ENCODE data around the gene ADAT1. TPM values are rescaled to one million over a fixed set of nuclear protein-coding genes. Genes with fewer than 3 reads are reported as not detected.

The ADAT1 gene
- total and polyA plus RNA-seq, 8 donors: 9.2 to 20.5 (median 14.0) TPM

DNA sequence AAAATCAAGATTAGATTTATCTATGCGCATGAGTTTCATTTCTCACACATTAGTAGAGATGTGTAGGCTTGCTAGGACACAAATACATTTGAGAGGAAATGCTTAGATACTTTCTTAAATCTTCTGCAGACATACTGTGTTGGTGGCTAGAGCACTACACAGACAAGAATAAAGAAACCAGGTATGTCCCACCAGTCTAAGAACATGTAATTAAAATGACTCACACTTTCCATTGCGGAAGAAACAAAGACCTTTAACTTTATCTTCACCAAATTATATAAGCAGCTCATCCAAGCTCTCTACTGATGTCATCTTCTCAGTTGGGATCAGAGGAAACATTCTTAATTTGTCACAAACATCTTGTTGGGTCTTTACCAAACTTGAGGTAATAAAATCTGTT lies 44.4 kb downstream of the ADAT1 start:
- DNase-seq: no peak
- FAIRE-seq: no peak
- intact Hi-C loops (cut with DNase I): no loop called here
- ATAC-seq: no peak
- no peak for TF ChIP-seq CTCF (IDR thresholded peaks at IDR 0.05)
- Histone ChIP-seq H3K4me1 (no peaks in the 10 kb centered on the region), H3K9me3 (no peaks in the 10 kb centered on the region), H3K4me3 (no peak overlapping the region), H3K36me3 (peaks cover 0 to 43% (median under 1%) of the 10 kb centered on the region in 3 donors), H3K27ac (no peak overlapping the region), H3K27me3 (no peaks in the 10 kb centered on the region)
- WGBS, 2 donors: 94 to 95% methylated on average over 2 of the region's 2 CpGs

- no peak for FAIRE-seq
- 94 to 96% methylated on average over 7 of the region's 7 CpGs for WGBS, 2 donors
- no peak for ATAC-seq
- Histone ChIP-seq H3K4me3 (no peak overlapping the region), H3K27me3 (no peaks in the 10 kb centered on the region), H3K9me3 (no peaks in the 10 kb centered on the region), H3K27ac (no peak overlapping the region), H3K36me3 (peaks cover 0 to 47% (median 5%) of the 10 kb centered on the region in 3 donors), H3K4me1 (no peaks in the 10 kb centered on the region)
- no peak for DNase-seq
- no peak for TF ChIP-seq CTCF (IDR thresholded peaks at IDR 0.05)
- intact Hi-C loops (cut with DNase I): no loop called here
Measured at GRCh38 chr16:75578212-75578611, 44.9 kb downstream of the ADAT1 start.

- intact Hi-C loops (cut with DNase I): no loop called here
- DNase-seq (no peak), FAIRE-seq (no peak), ATAC-seq (no peak)
- H3K27me3 ChIP-seq: no peaks in the 10 kb centered on the region
- peaks cover 0 to under 1% (median 0%) of the 10 kb centered on the region in 3 donors for H3K4me1 ChIP-seq
- H3K36me3 ChIP-seq: peaks cover 0 to 62% (median 10%) of the 10 kb centered on the region in 3 donors
- H3K9me3 ChIP-seq: no peaks in the 10 kb centered on the region
- WGBS, 2 donors: 54 to 57% methylated on average over 3 of the region's 3 CpGs
- no peak overlapping the region for H3K4me3 ChIP-seq
- no peak for TF ChIP-seq CTCF (IDR thresholded peaks at IDR 0.05)
- H3K27ac ChIP-seq: no peak overlapping the region
Measured at GRCh38 chr16:75576384-75576811, 46.7 kb downstream of the ADAT1 start.

DNA sequence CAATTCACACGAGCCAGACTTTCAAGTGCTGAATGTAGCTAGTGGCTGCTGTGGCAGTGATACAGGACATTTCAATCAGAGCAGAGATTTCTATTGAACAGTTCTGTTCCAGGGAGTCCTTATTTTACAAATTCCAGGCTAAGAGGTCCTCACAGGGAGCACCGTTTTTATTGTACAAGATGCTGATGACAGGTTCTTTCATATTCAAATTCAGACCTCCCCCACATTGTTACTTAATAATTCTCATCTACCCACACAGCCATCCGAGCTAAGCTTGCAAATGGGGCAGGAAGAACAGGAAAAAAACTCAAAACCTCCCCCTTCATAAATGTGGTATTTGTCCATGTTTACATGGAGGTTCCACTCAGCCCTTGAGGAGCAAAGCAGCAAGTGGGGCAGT lies 47.1 kb downstream of the ADAT1 start:
- no peak for DNase-seq
- Histone ChIP-seq H3K36me3 (peaks cover 0 to 66% (median 10%) of the 10 kb centered on the region in 3 donors), H3K4me3 (no peak overlapping the region), H3K27ac (no peak overlapping the region), H3K9me3 (no peaks in the 10 kb centered on the region), H3K4me1 (peaks cover 0 to 5% (median 0%) of the 10 kb centered on the region in 3 donors), H3K27me3 (no peaks in the 10 kb centered on the region)
- no peak for TF ChIP-seq CTCF (IDR thresholded peaks at IDR 0.05)
- no peak for FAIRE-seq
- 67 to 77% methylated on average over 3 of the region's 3 CpGs for WGBS, 2 donors
- intact Hi-C loops (cut with DNase I): no loop called here
- no peak for ATAC-seq

- H3K4me1 ChIP-seq: peaks cover 0 to 9% (median 0%) of the 10 kb centered on the region in 3 donors
- WGBS, 2 donors: 85 to 89% methylated on average over 5 of the region's 5 CpGs
- no peaks in the 10 kb centered on the region for H3K9me3 ChIP-seq
- no peak for DNase-seq
- H3K27me3 ChIP-seq: no peaks in the 10 kb centered on the region
- H3K27ac ChIP-seq: no peak overlapping the region
- no peak for FAIRE-seq
- H3K36me3 ChIP-seq: peaks cover 0 to 69% (median 10%) of the 10 kb centered on the region in 3 donors
- no peak for TF ChIP-seq CTCF (IDR thresholded peaks at IDR 0.05)
- intact Hi-C loops (cut with DNase I): no loop called here
- no peak overlapping the region for H3K4me3 ChIP-seq
- ATAC-seq: no peak
Measured at GRCh38 chr16:75573955-75574354, 49.1 kb downstream of the ADAT1 start.
